ENCODE measurements around the gene PTGER1. TPM values are rescaled to one million over a fixed set of nuclear protein-coding genes. Genes with fewer than 3 reads are reported as not detected.

PTGER1 gene
- total and polyA plus RNA-seq, 2 of the 8 experiments (the other 6 are each of a cell fraction or from before 2014, with no cell fraction given), result 0.20 to 0.41 TPM

DNA sequence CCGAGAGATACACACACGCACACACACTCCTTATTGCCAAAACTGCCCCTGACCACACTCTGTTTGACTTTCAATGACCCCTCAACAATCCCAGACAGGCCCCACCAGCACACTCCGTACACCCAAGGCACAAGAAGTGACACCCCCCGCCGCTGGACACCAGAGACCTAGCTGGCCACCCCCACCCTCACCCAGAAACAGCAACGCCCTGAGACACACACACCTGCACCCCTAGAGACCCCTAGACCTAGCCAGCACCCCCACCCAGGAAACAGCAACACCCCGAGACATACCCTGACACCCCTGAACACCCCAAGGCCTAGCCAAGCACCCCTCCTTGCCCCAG is 1.1 kb upstream of the PTGER1 start:
- ChIA-PET POLR2A (ENCODE audit: partially characterized antibody) (interaction anchor here (2.5 kb wide), 1 partner anchor 10 kb away, joined by 10 read pairs; no protein-coding TSS in a partner anchor), CTCF (ENCODE audit: partially characterized antibody) (interaction anchor here (0.7 to 2.1 kb wide), 3 partner anchors 10 to 44 kb away, joined by 3 to 6 read pairs (median 6); no protein-coding TSS in a partner anchor)
- Histone ChIP-seq H3K4me2 (ENCODE audit: insufficient read depth in 1 of 2, low read depth in 2 of 2, low read length in 2 of 2) (no peak overlapping the region), H3K56ac (replicated peaks; ENCODE audit: insufficient read length, low read depth, low read length) (no peak overlapping the region), H4K5ac (ENCODE audit: insufficient read length, low read depth, low read length) (no peak overlapping the region), H2AFZ (ENCODE audit: low read length) (no peak overlapping the region), H2BK12ac (ENCODE audit: low read depth, low read length) (0 out of 2 replicates have a peak overlapping the region, but pooled peaks have one; percentile 0), H3K9ac (replicated peaks in 1 of 4; ENCODE audit: extremely low read depth in 1 of 4, low read depth in 3 of 4, low read length in 3 of 4) (no peak overlapping the region), H2AK5ac (ENCODE audit: low read depth, low read length) (no peak overlapping the region; the same call in 1 of the 2 replicates), H3K27ac (ENCODE audit: low read depth, low read length) (no peak overlapping the region), H3K27me3 (replicated peaks in 1 of 4; ENCODE audit: control insufficient read depth in 3 of 4, extremely low read depth in 1 of 4, insufficient read depth in 3 of 4, low read length in 3 of 4) (no peaks in the 10 kb centered on the region), H3K4me3 (ENCODE audit: extremely low read depth in 1 of 4, insufficient read depth in 2 of 4, low read depth in 3 of 4, low read length in 4 of 4) (no peak overlapping the region), H4K91ac (replicated peaks; ENCODE audit: insufficient read length, low read length) (no peak overlapping the region), H2BK5ac (ENCODE audit: low read depth, low read length) (no peak overlapping the region), H4K8ac (ENCODE audit: extremely low read depth, insufficient read depth, low read length) (no peak overlapping the region; the same call in 1 of the 2 replicates), H3K4ac (replicated peaks; ENCODE audit: insufficient read length, low read depth, low read length) (no peak overlapping the region), H3K79me2 (ENCODE audit: control insufficient read depth in 1 of 2, insufficient read depth in 2 of 2, low read length in 2 of 2) (no peaks in the 10 kb centered on the region), H3K18ac (ENCODE audit: extremely low read depth, low read length) (no peak overlapping the region), H3K9me3 (ENCODE audit: insufficient read depth in 2 of 2, low read depth in 1 of 2, low read length in 1 of 2) (no peaks in the 10 kb centered on the region), H3K23ac (ENCODE audit: insufficient read length) (no peak overlapping the region), H2BK20ac (ENCODE audit: low read length) (no peak overlapping the region), H3K79me1 (ENCODE audit: low read depth, low read length) (no peaks in the 10 kb centered on the region), H4K20me1 (replicated peaks in 1 of 2; ENCODE audit: control insufficient read depth in 1 of 2, insufficient read depth in 2 of 2, low read length in 2 of 2) (peaks cover 0 to 6% of the 10 kb centered on the region in 2 experiments), H2BK120ac (replicated peaks; ENCODE audit: low read depth, low read length) (no peak overlapping the region), H3K4me1 (replicated peaks in 1 of 4; ENCODE audit: control insufficient read depth in 3 of 4, insufficient read depth in 4 of 4, low read length in 3 of 4) (peaks cover 0 to 33% (median 18%) of the 10 kb centered on the region in 4 experiments; a peak in 6 of 7 replicates), H3K36me3 (ENCODE audit: control insufficient read depth in 2 of 4, insufficient read depth in 4 of 4, low read length in 3 of 4) (peaks cover 4 to 12% (median 10%) of the 10 kb centered on the region in 4 experiments; a peak in 6 of 8 replicates), H2BK15ac (ENCODE audit: low read length) (no peak overlapping the region), H3K23me2 (ENCODE audit: low read depth, low read length) (peaks cover 4% of the 10 kb centered on the region), H3K14ac (ENCODE audit: insufficient read length) (no peak overlapping the region)
- DNase-seq (ENCODE audit: low read depth in 1 of 2, low spot score in 2 of 2), result no peak
- no peak for FAIRE-seq
- 89% methylated on average over 7 of the region's 7 CpGs; no CpG with 5 or more reads in 1 of the 2 experiments for WGBS, 2 experiments (ENCODE audit: extremely low coverage in 1 of 2, insufficient coverage in 1 of 2, insufficient read length in 1 of 2, insufficient replicate concordance in 2 of 2, low coverage in 1 of 2, low lambda C conversion rate in 2 of 2, missing lambda C conversion rate in 1 of 2)
- no peak for TF ChIP-seq JUND (IDR thresholded peaks at IDR 0.05; ENCODE audit: low read length)
- no peak for TF ChIP-seq RXRA (IDR thresholded peaks at IDR 0.05; ENCODE audit: insufficient read depth, low read depth, low read length)
- no peak for TF ChIP-seq RAD21 (IDR thresholded peaks at IDR 0.05 in 1 of 2, conservative IDR thresholded peaks at IDR 0.05 in 1 of 2; ENCODE audit: low read depth in 2 of 2, low read length in 2 of 2)
- no peak for TF ChIP-seq CHD2 (IDR thresholded peaks at IDR 0.05; ENCODE audit: low read length)
- no peak for TF ChIP-seq PHF8 (conservative IDR thresholded peaks at IDR 0.05; ENCODE audit: low read depth, low read length)
- no peak for TF ChIP-seq USF2 (IDR thresholded peaks at IDR 0.05; ENCODE audit: low read length)
- TF ChIP-seq SP4 (IDR thresholded peaks at IDR 0.05; ENCODE audit: low read length), result no peak
- no peak for TF ChIP-seq NANOG (IDR thresholded peaks at IDR 0.05; ENCODE audit: insufficient read depth, low read depth, low read length, poor library complexity, severe bottlenecking)
- no peak for TF ChIP-seq RFX5 (IDR thresholded peaks at IDR 0.05; ENCODE audit: borderline replicate concordance, low read depth, low read length)
- no peak for TF ChIP-seq E2F6 (IDR thresholded peaks at IDR 0.05)
- TF ChIP-seq, protein P1, sequence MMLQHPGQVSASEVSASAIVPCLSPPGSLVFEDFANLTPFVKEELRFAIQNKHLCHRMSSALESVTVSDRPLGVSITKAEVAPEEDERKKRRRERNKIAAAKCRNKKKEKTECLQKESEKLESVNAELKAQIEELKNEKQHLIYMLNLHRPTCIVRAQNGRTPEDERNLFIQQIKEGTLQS (IDR thresholded peaks at IDR 0.05; ENCODE audit: insufficient read depth, low read depth, low read length), result no peak
